Psoas muscle (tissue), 8 donors: ENCODE data around the gene MAN1A2. TPM values are rescaled to one million over a fixed set of nuclear protein-coding genes. Genes with fewer than 3 reads are reported as not detected.

Source experiments
- ATAC-seq, 4 donors: fragments of 200-7000 bp; cut with Tn5 transposase; one replicate each; pipeline ENCODE4 v1.9.1; 2020; ENCODE audit warnings: moderate library complexity in 3 of 4, mild to moderate bottlenecking in 2 of 4
- DNase-seq, 2 donors: peaks; one replicate each; pipeline ENCODE4 v3.0.0-alpha.2; 2020
- H3K27ac ChIP-seq: fragments of 200-600 bp; one replicate; pipeline ENCODE4 v1.8.0; 2022
- H3K27me3 ChIP-seq, 3 donors: fragments of 200-600 bp in 1 of 3; one replicate each; pipeline versions ENCODE4 v1.6.1 to v1.8.0; 2013 to 2022; ENCODE audit warnings: low read length in 2 of 3, mild to moderate bottlenecking in 2 of 3, moderate library complexity in 1 of 3; ENCODE audit not compliant: insufficient read depth in 3 of 3
- H3K36me3 ChIP-seq, 2 donors: fragments of 200-600 bp in 1 of 2; one replicate each; pipeline versions ENCODE4 v1.6.1 to v1.8.0; 2013 to 2022; ENCODE audit warnings: low read depth in 1 of 2, mild to moderate bottlenecking in 1 of 2, moderate library complexity in 1 of 2; ENCODE audit not compliant: insufficient read depth in 1 of 2
- H3K4me1 ChIP-seq: fragments of 200-600 bp; one replicate; pipeline ENCODE4 v1.8.0; 2022
- H3K4me3 ChIP-seq: fragments of 200-600 bp; one replicate; pipeline ENCODE4 v1.8.0; 2022; ENCODE audit warnings: mild to moderate bottlenecking
- H3K9me3 ChIP-seq: fragments of 200-600 bp; one replicate; pipeline ENCODE4 v1.8.0; 2022
- CTCF ChIP-seq: fragments of 200-600 bp; IDR thresholded peaks from one replicate; pipeline ENCODE4 v1.8.0; 2022; ENCODE audit warnings: antibody characterized with exemption
- WGBS, 3 donors: extraction: QIAGEN DNeasy Blood & Tissue Kit; methylation state at CpG; one replicate each; pipeline versions ENCODE4 v1.1.6 to v1.1.7; 2013; 5-methylcytosine and 5-hydroxymethylcytosine counted together
- intact Hi-C, 2 donors: fragments of 100-400 bp; cut with DNase I; formaldehyde crosslinking; loops; one replicate each; pipeline versions ENCODE4 v1.11.0 to v1.14.2; 2022
- polyA plus RNA-seq, 3 donors: library from polyadenylated mRNA; stranded (reverse); fragments of 200-250 nt; gene quantifications; one replicate each; pipeline ENCODE4 v1.2.3, GENCODE V29; 2013
- total RNA-seq, 4 donors: library from RNA; stranded (reverse); fragmentation: NEBNext Ultra II Directional in 2 of 4; extraction: Animal tissue kit (Norgen Biotek cat#: 25700) in 2 of 4; gene quantifications; one replicate each; pipeline versions ENCODE4 v1.2.1 to v1.2.4, GENCODE V29; 2021 to 2023
- donor health status: healthy with polysubstance abuse.
- donor health status: DM: no; HTN: no; CAD: no; lungs with moderate emphysema.
- donor health status: Bipolar disorder and iron deficiency.
- donor health status: healthy.
- donor health status: DM: yes; HTN: yes; CAD: no.
- donor health status: DM: no; HTN: no; CAD: no.
- donor health status: DM: no; HTN: no; CAD: no.
- donor health status: DM: yes; HTN: yes; CAD: no.

The MAN1A2 gene
- total and polyA plus RNA-seq, 7 donors: 4.0 to 35.0 (median 19.8) TPM

- Histone ChIP-seq H3K4me1 (no peaks in the 10 kb centered on the region), H3K27ac (no peak overlapping the region), H3K4me3 (no peak overlapping the region), H3K9me3 (no peaks in the 10 kb centered on the region), H3K36me3 (peaks cover 0 to 35% of the 10 kb centered on the region in 2 donors), H3K27me3 (no peaks in the 10 kb centered on the region)
- WGBS, 3 donors: 76 to 84% (median 79%) methylated on average over 3 of the region's 3 CpGs
- DNase-seq (no peak), ATAC-seq (no peak)
- no peak for TF ChIP-seq CTCF
- intact Hi-C loops: loop anchor here in 1 of 2 donors (5.0 to 10.0 kb wide), 2 partner anchors 246 to 384 kb away; no protein-coding TSS in a partner anchor
Measured at GRCh38 chr1:117511273-117511672, 144.0 kb downstream of the MAN1A2 start.

- 9 to 21% (median 13%) methylated on average over 1 of the region's 1 CpG for WGBS, 3 donors
- Histone ChIP-seq H3K4me3 (no peak overlapping the region), H3K27me3 (no peaks in the 10 kb centered on the region), H3K36me3 (peaks cover 0 to 23% of the 10 kb centered on the region in 2 donors), H3K27ac (no peak overlapping the region), H3K4me1 (no peaks in the 10 kb centered on the region), H3K9me3 (no peaks in the 10 kb centered on the region)
- ATAC-seq (peak in 2 of 4 donors; percentile 28 to 50), DNase-seq (no peak)
- intact Hi-C loops: loop anchor here (2.0 to 10.0 kb wide), 3 partner anchors 244 to 382 kb away; no protein-coding TSS in a partner anchor
- TF ChIP-seq CTCF: peak; percentile 50
Measured at GRCh38 chr1:117512728-117513321, 145.6 kb downstream of the MAN1A2 start.

GRCh38 chr1:117523111-117523510, 155.9 kb downstream of the MAN1A2 start:
- intact Hi-C loops: loop anchor here in 1 of 2 donors (10.0 kb wide), 1 partner anchor 372 kb away; no protein-coding TSS in a partner anchor
- Histone ChIP-seq H3K27me3 (no peaks in the 10 kb centered on the region), H3K36me3 (peaks cover 6 to 17% of the 10 kb centered on the region in 2 donors), H3K9me3 (no peaks in the 10 kb centered on the region), H3K4me1 (no peaks in the 10 kb centered on the region), H3K27ac (no peak overlapping the region), H3K4me3 (no peak overlapping the region)
- TF ChIP-seq CTCF: no peak
- no peak for DNase-seq
- ATAC-seq: no peak
- WGBS, 3 donors: 93 to 95% (median 95%) methylated on average over 1 of the region's 1 CpG

- no peak for ATAC-seq
- H3K36me3 ChIP-seq: peaks cover 6 to 20% of the 10 kb centered on the region in 2 donors
Measured at GRCh38 chr1:117527074-117527473, 159.8 kb downstream of the MAN1A2 start.

More at GRCh38 chr1:117527074-117527473, 159.8 kb downstream of the MAN1A2 start:
- no peak overlapping the region for H3K27ac ChIP-seq
- DNase-seq: no peak
- no peak for TF ChIP-seq CTCF
- no peaks in the 10 kb centered on the region for H3K27me3 ChIP-seq
- H3K4me3 ChIP-seq: no peak overlapping the region
- WGBS, 3 donors: 78 to 85% (median 80%) methylated on average over 4 of the region's 4 CpGs
- no peaks in the 10 kb centered on the region for H3K4me1 ChIP-seq
- intact Hi-C loops: loop anchor here in 1 of 2 donors (10.0 kb wide), 1 partner anchor 368 kb away; no protein-coding TSS in a partner anchor
- no peaks in the 10 kb centered on the region for H3K9me3 ChIP-seq
